CD8-positive, alpha-beta memory T cell (primary cell): ENCODE measurements around the gene ENPP1. TPM values are rescaled to one million over a fixed set of nuclear protein-coding genes. Genes with fewer than 3 reads are reported as not detected.
"Not testable (repeated sequence)": the region's sequence is repeated elsewhere in the genome, so short reads cannot be mapped to it uniquely, and the experiment has no call there.

Experiments
- CTCF ChIA-PET: fragments of 350-600 bp; sonication (Branson Sonifier 250); formaldehyde crosslinking; loops from one replicate; lab custom pipeline; 2021; ENCODE audit warnings: antibody characterized with exemption; lab: Charles Lee
- POLR2A ChIA-PET: fragments of 350-600 bp; sonication (Branson Sonifier 250); formaldehyde crosslinking; loops from one replicate; lab custom pipeline; 2021; ENCODE audit warnings: antibody characterized with exemption; lab: Charles Lee
- DNase-seq, 5 donors: peaks; one replicate each; pipeline versions ENCODE4 v3.0.0 to v3.0.0-alpha.2; 2020 to 2022; ENCODE audit warnings: mixed read lengths in 1 of 5
- H3K27ac ChIP-seq: one replicate; pipeline ENCODE4 v1.7.0; 2013; ENCODE audit warnings: low read depth, mild to moderate bottlenecking, low read length, moderate library complexity
- H3K27me3 ChIP-seq: 2 replicates; pipeline ENCODE4 v1.7.0; 2013; ENCODE audit warnings: low read length, mild to moderate bottlenecking; ENCODE audit not compliant: insufficient read depth, poor library complexity, severe bottlenecking
- H3K36me3 ChIP-seq: 2 replicates; pipeline ENCODE4 v1.7.0; 2013; ENCODE audit warnings: mild to moderate bottlenecking, low read length, moderate library complexity; ENCODE audit not compliant: insufficient read depth
- H3K4me1 ChIP-seq: 2 replicates; pipeline ENCODE4 v1.7.0; 2013; ENCODE audit warnings: mild to moderate bottlenecking, low read length, moderate library complexity; ENCODE audit not compliant: insufficient read depth
- H3K4me3 ChIP-seq: 2 replicates; pipeline ENCODE4 v1.7.0; 2013; ENCODE audit warnings: mild to moderate bottlenecking, low read length
- H3K9me3 ChIP-seq: 2 replicates; pipeline ENCODE4 v1.7.0; 2013; ENCODE audit warnings: mild to moderate bottlenecking, low read length
- H3K27ac Mint-ChIP-seq, 8 donors: one replicate each; pipeline ENCODE4 v1.8.0; 2020 to 2021; ENCODE audit warnings: mixed read lengths in 8 of 8, mild to moderate bottlenecking in 6 of 8, inconsistent platforms in 3 of 8, moderate library complexity in 3 of 8
- H3K27me3 Mint-ChIP-seq, 2 donors: one replicate each; pipeline ENCODE4 v1.8.0; 2020 to 2021; ENCODE audit warnings: mixed read lengths in 2 of 2, mild to moderate bottlenecking in 1 of 2, moderate library complexity in 1 of 2
- H3K36me3 Mint-ChIP-seq, 3 donors: one replicate each; pipeline ENCODE4 v1.8.0; 2020 to 2021; ENCODE audit warnings: mixed read lengths in 3 of 3, inconsistent platforms in 1 of 3, mild to moderate bottlenecking in 1 of 3
- H3K4me1 Mint-ChIP-seq, 3 donors: one replicate each; pipeline ENCODE4 v1.8.0; 2020 to 2021; ENCODE audit warnings: mixed read lengths in 3 of 3, inconsistent platforms in 1 of 3, mild to moderate bottlenecking in 1 of 3
- H3K4me3 Mint-ChIP-seq, 7 donors: one replicate each; pipeline ENCODE4 v1.8.0; 2020 to 2021; ENCODE audit warnings: mixed read lengths in 7 of 7, mild to moderate bottlenecking in 6 of 7, moderate library complexity in 4 of 7, inconsistent platforms in 2 of 7
- H3K9me3 Mint-ChIP-seq, 5 donors: one replicate each; pipeline ENCODE4 v1.8.0; 2020 to 2022; ENCODE audit warnings: mixed read lengths in 5 of 5, mild to moderate bottlenecking in 3 of 5, moderate library complexity in 2 of 5, inconsistent platforms in 1 of 5
- polyA plus RNA-seq: library from polyadenylated mRNA; unstranded; fragments of 300-500 nt; fragmentation: Illumina TruSeq; gene quantifications from one replicate; pipeline ENCODE4 v1.2.3, GENCODE V29; 2021
- total RNA-seq, 2 experiments: library from RNA; stranded (reverse); gene quantifications; one replicate each; pipeline ENCODE4 v1.2.3, GENCODE V29; 2021

Gene ENPP1
- total and polyA plus RNA-seq, 3 experiments from 2014 or later: 1.2 to 2.2 (median 2.2) TPM

- H3K9me3 Mint-ChIP-seq, H3K27ac ChIP-seq, H3K36me3 Mint-ChIP-seq, H3K27me3 ChIP-seq, H3K27ac Mint-ChIP-seq, H3K36me3 ChIP-seq, H3K4me3 ChIP-seq, POLR2A ChIA-PET, H3K4me3 Mint-ChIP-seq, H3K4me1 ChIP-seq, DNase-seq, H3K9me3 ChIP-seq: not testable (repeated sequence)
- H3K27me3 Mint-ChIP-seq: peaks cover 20 to 36% of the 10 kb centered on the region in 2 donors
- CTCF ChIA-PET: interaction anchor here (1.7 kb wide), 1 partner anchor 21 kb away, joined by 3 read pairs; no protein-coding TSS in a partner anchor
- peaks cover 10 to 20% (median 18%) of the 10 kb centered on the region in 3 donors for H3K4me1 Mint-ChIP-seq
Measured at GRCh38 chr6:131908787-131909186, 101.0 kb downstream of the ENPP1 start.

- no peaks in the 10 kb centered on the region for H3K27me3 ChIP-seq
- no peak overlapping the region for H3K27ac ChIP-seq
- CTCF ChIA-PET: interaction anchor here (0.7 to 1.9 kb wide), 8 partner anchors 9 to 1024 kb away, joined by 3 to 7 read pairs (median 4); no protein-coding TSS in a partner anchor
- Mint-ChIP-seq H3K27ac (peak overlapping the region in 2 of 8 donors; percentile 53 to 69), H3K36me3 (no peaks in the 10 kb centered on the region), H3K27me3 (peaks cover 23 to 42% of the 10 kb centered on the region in 2 donors), H3K9me3 (no peaks in the 10 kb centered on the region), H3K4me1 (peaks cover 10 to 20% (median 18%) of the 10 kb centered on the region in 3 donors), H3K4me3 (peak overlapping the region in 1 of 7 donors; percentile 3)
- H3K36me3 ChIP-seq: no peaks in the 10 kb centered on the region
- H3K4me1 ChIP-seq: peaks cover 7% of the 10 kb centered on the region
- H3K4me3 ChIP-seq: no peak overlapping the region
- H3K9me3 ChIP-seq: no peaks in the 10 kb centered on the region
- peak; percentile 52 to 68 (median 57) for DNase-seq
- POLR2A ChIA-PET: no interaction called here
Measured at GRCh38 chr6:131909408-131910218, 101.8 kb downstream of the ENPP1 start.

DNA sequence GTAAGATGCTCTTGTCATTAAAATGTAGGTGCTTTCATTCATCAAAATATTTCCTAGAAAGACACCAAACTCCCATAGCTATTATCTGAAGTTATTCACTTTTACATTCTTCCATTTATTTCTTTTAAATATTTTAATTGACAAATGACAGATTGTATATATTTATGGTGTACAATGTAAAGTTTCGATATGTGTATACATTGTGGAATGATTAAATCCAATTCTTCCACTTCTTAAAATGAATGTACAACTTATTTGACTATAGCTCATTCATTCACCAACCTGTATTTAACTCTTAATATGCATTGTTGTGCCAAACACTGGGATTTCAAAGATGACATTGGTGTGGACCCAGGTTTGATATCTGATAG is 102.4 kb downstream of the ENPP1 start:
- H3K9me3 Mint-ChIP-seq: no peaks in the 10 kb centered on the region
- H3K27me3 Mint-ChIP-seq: peaks cover 29 to 48% of the 10 kb centered on the region in 2 donors
- no peak overlapping the region for H3K4me3 Mint-ChIP-seq
- H3K4me1 Mint-ChIP-seq: peaks cover 10 to 21% (median 20%) of the 10 kb centered on the region in 3 donors
- POLR2A ChIA-PET: no interaction called here
- DNase-seq: no peak
- Histone ChIP-seq H3K27me3 (no peaks in the 10 kb centered on the region), H3K4me1 (peaks cover 7% of the 10 kb centered on the region), H3K9me3 (no peaks in the 10 kb centered on the region), H3K4me3 (no peak overlapping the region), H3K27ac (no peak overlapping the region), H3K36me3 (no peaks in the 10 kb centered on the region)
- H3K27ac Mint-ChIP-seq: no peak overlapping the region
- CTCF ChIA-PET: interaction anchor here (0.7 to 1.9 kb wide), 7 partner anchors 8 to 1025 kb away, joined by 3 to 7 read pairs (median 4); no protein-coding TSS in a partner anchor
- H3K36me3 Mint-ChIP-seq: no peaks in the 10 kb centered on the region

DNA sequence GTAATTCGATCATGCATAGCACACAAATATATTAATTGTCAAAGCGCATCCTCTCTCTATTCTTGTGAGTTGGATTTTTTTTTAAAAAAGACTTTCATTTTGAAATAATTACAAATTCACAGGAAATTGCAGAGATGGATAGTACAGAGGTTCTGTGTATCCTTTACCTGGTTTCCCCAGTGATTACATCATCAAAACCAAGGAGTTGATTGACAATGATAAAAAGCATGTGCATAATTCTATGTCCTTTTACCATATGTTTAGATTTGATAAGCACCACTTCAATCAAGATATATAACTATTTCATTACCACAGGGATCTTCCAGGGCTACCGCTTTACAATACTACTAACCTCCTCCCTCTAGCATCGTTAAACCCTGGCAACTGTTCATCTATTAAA is 103.1 kb downstream of the ENPP1 start:
- no peaks in the 10 kb centered on the region for H3K36me3 Mint-ChIP-seq
- H3K36me3 ChIP-seq: no peaks in the 10 kb centered on the region
- H3K27ac Mint-ChIP-seq: no peak overlapping the region
- no peaks in the 10 kb centered on the region for H3K9me3 ChIP-seq
- POLR2A ChIA-PET: no interaction called here
- no peak for DNase-seq
- no peak overlapping the region for H3K27ac ChIP-seq
- peaks cover 7% of the 10 kb centered on the region for H3K4me1 ChIP-seq
- H3K9me3 Mint-ChIP-seq: no peaks in the 10 kb centered on the region
- H3K4me1 Mint-ChIP-seq: peaks cover 10 to 23% (median 22%) of the 10 kb centered on the region in 3 donors
- H3K4me3 Mint-ChIP-seq: no peak overlapping the region
- H3K27me3 Mint-ChIP-seq: peaks cover 32 to 56% of the 10 kb centered on the region in 2 donors
- no peaks in the 10 kb centered on the region for H3K27me3 ChIP-seq
- CTCF ChIA-PET: interaction anchor here (1.1 to 1.9 kb wide), 2 partner anchors 128 to 129 kb away, joined by 3 to 7 read pairs; no protein-coding TSS in a partner anchor
- H3K4me3 ChIP-seq: no peak overlapping the region

- CTCF ChIA-PET: interaction anchor here (1.1 to 1.6 kb wide), 2 partner anchors 14 to 129 kb away, joined by 3 read pairs; no protein-coding TSS in a partner anchor
- no peaks in the 10 kb centered on the region for H3K9me3 ChIP-seq
- H3K27me3 Mint-ChIP-seq: peaks cover 38 to 64% of the 10 kb centered on the region in 2 donors
Measured at GRCh38 chr6:131911951-131912350, 104.1 kb downstream of the ENPP1 start.

GRCh38 chr6:131914234-131914633 is 106.4 kb downstream of the ENPP1 start:
- H3K4me3 ChIP-seq: no peak overlapping the region
- POLR2A ChIA-PET: no interaction called here
- peaks cover 19 to 31% (median 23%) of the 10 kb centered on the region in 3 donors for H3K4me1 Mint-ChIP-seq
- no peak overlapping the region for H3K27ac Mint-ChIP-seq
- H3K36me3 Mint-ChIP-seq: no peaks in the 10 kb centered on the region
- H3K9me3 ChIP-seq: no peaks in the 10 kb centered on the region
- no peak overlapping the region for H3K4me3 Mint-ChIP-seq
- peaks cover 40 to 71% of the 10 kb centered on the region in 2 donors for H3K27me3 Mint-ChIP-seq
- CTCF ChIA-PET: interaction anchor here (0.9 kb wide), 1 partner anchor 34 kb away, joined by 3 read pairs; no protein-coding TSS in a partner anchor
- H3K36me3 ChIP-seq: no peaks in the 10 kb centered on the region
- H3K27ac ChIP-seq: no peak overlapping the region
- no peak for DNase-seq
- no peaks in the 10 kb centered on the region for H3K27me3 ChIP-seq
- peaks cover 7% of the 10 kb centered on the region for H3K4me1 ChIP-seq
- H3K9me3 Mint-ChIP-seq: no peaks in the 10 kb centered on the region

More at GRCh38 chr6:131911951-131912350, 104.1 kb downstream of the ENPP1 start:
- H3K36me3 ChIP-seq: no peaks in the 10 kb centered on the region
- no peaks in the 10 kb centered on the region for H3K36me3 Mint-ChIP-seq
- no peaks in the 10 kb centered on the region for H3K27me3 ChIP-seq
- peaks cover 11 to 27% (median 23%) of the 10 kb centered on the region in 3 donors for H3K4me1 Mint-ChIP-seq
- no peak overlapping the region for H3K4me3 Mint-ChIP-seq
- no peak overlapping the region for H3K27ac Mint-ChIP-seq
- no peak for DNase-seq
- H3K9me3 Mint-ChIP-seq: no peaks in the 10 kb centered on the region
- no peak overlapping the region for H3K4me3 ChIP-seq
- POLR2A ChIA-PET: no interaction called here
- no peak overlapping the region for H3K27ac ChIP-seq
- H3K4me1 ChIP-seq: peaks cover 7% of the 10 kb centered on the region

DNA sequence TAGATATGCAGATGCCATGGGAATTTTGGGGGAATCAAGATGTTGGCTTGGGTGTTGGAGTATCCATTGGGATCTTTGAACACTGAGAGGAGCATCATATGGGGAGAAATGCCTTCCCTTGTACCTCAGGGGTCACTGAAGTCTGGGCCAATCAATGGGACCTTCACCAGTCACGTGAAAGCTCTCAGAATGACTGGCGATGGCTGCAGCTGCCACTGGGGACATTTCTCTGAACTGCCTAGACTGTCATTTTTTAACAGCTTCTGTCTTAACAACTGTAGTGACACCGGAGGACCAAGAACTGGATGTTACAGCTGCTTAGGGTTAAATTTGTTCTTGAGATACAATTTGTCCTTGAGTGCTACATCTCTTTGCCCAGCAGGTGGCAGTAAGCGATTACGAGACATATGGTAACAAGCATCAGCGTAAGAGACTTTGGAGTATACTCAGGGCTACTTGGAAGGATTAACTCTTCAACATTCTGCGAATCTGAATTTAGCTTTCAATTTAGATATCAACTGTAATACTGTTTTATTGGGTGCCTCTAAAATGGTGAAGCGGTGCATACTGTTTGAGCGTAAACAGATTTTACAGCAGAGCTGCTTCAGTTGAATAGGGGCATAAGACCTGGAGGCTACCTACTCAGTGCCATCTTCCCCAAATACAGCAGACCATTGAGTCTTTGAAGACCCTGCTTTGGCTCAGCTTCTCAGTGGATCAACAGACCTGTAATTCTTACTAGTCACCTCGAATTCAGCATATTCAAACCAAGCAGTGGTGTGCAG is 107.3 kb downstream of the ENPP1 start:
- H3K27me3 ChIP-seq: no peaks in the 10 kb centered on the region
- H3K9me3 ChIP-seq: no peaks in the 10 kb centered on the region
- H3K27me3 Mint-ChIP-seq: peaks cover 44 to 78% of the 10 kb centered on the region in 2 donors
- H3K36me3 Mint-ChIP-seq: no peaks in the 10 kb centered on the region
- no peaks in the 10 kb centered on the region for H3K9me3 Mint-ChIP-seq
- no peak overlapping the region for H3K27ac Mint-ChIP-seq
- CTCF ChIA-PET: interaction anchor here (0.6 to 2.0 kb wide), 11 partner anchors 10 to 365 kb away, joined by 3 to 14 read pairs (median 3); no protein-coding TSS in a partner anchor
- no peak overlapping the region for H3K27ac ChIP-seq
- DNase-seq: peak; percentile 2 to 58 (median 21)
- no peak overlapping the region for H3K4me3 ChIP-seq
- no peak overlapping the region for H3K4me3 Mint-ChIP-seq
- POLR2A ChIA-PET: no interaction called here
- no peaks in the 10 kb centered on the region for H3K4me1 ChIP-seq
- peaks cover 12 to 22% (median 13%) of the 10 kb centered on the region in 3 donors for H3K4me1 Mint-ChIP-seq
- no peaks in the 10 kb centered on the region for H3K36me3 ChIP-seq
